ENCODE results near the gene RASL12. TPM values are rescaled to one million over a fixed set of nuclear protein-coding genes. Genes with fewer than 3 reads are reported as not detected.

The RASL12 gene
- total RNA-seq, 1 experiment from 2014 or later = 0.67 TPM

DNA sequence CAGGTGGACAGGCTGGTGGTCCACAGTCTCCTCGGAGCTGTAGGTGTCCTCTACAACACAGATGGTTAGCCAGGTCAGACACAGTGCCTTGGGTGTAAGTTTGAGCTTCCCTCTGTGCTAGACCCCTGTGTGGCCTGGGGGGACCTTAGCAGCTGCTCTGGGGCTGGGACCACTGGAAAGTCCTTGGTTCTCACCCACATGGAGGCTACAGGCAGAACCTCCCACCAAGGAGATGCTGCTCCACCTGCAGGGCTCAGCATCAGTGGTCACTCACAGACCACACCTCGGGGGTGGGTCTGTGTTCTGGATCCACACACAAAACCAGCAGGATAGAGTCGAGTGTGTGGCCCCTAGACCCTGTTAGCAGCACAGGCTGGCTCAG is 8.4 kb downstream of the RASL12 start:
- H3K27ac ChIP-seq (ENCODE audit: low read length) = no peak overlapping the region
- CTCF ChIA-PET = interaction anchor here (0.6 kb wide), 1 partner anchor 9 kb away, joined by 5 read pairs; no protein-coding TSS in a partner anchor
- no TSS peak for BruUV-seq (replicated peaks)
- no peak overlapping the region for H3K4me3 ChIP-seq (ENCODE audit: low read depth in 2 of 2, low read length in 2 of 2)
- ATAC-seq = no peak
- TF ChIP-seq SIN3A (IDR thresholded peaks at IDR 0.05; ENCODE audit: borderline replicate concordance, insufficient read depth, low read depth, low read length) = no peak
- TF ChIP-seq CTCF (IDR thresholded peaks at IDR 0.05) = no peak
- TF ChIP-seq TCF7L2 (IDR thresholded peaks at IDR 0.05; ENCODE audit: low read depth, low read length) = no peak
- TF ChIP-seq REST (IDR thresholded peaks at IDR 0.05; ENCODE audit: insufficient read depth in 1 of 2, low read depth in 2 of 2, low read length in 1 of 2) = no peak
- POLR2A ChIA-PET = no interaction called here
- no peak for DNase-seq (ENCODE audit: low read depth, low spot score)
- intact Hi-C loops (cut with micrococcal nuclease; ENCODE audit: unreplicated experiment) (no loop called here), in situ Hi-C loops (cut with HindIII; ENCODE audit: low pct_unique_long_range_greater_than_20kb, low sequenced_read_pairs) (no loop called here)
- H3K4me1 ChIP-seq (ENCODE audit: control insufficient read depth, insufficient read depth, low read length) = 0 out of 2 replicates have a peak, but pooled peaks cover 5% of the 10 kb centered on the region
- no peaks in the 10 kb centered on the region for H3K36me3 ChIP-seq (ENCODE audit: control insufficient read depth, insufficient read depth, low read length)
- H3K27me3 ChIP-seq (ENCODE audit: control insufficient read depth, insufficient read depth, low read length) = no peaks in the 10 kb centered on the region
- H3K9me3 ChIP-seq (ENCODE audit: control insufficient read depth, insufficient read depth, low read depth, low read length) = no peaks in the 10 kb centered on the region

DNA sequence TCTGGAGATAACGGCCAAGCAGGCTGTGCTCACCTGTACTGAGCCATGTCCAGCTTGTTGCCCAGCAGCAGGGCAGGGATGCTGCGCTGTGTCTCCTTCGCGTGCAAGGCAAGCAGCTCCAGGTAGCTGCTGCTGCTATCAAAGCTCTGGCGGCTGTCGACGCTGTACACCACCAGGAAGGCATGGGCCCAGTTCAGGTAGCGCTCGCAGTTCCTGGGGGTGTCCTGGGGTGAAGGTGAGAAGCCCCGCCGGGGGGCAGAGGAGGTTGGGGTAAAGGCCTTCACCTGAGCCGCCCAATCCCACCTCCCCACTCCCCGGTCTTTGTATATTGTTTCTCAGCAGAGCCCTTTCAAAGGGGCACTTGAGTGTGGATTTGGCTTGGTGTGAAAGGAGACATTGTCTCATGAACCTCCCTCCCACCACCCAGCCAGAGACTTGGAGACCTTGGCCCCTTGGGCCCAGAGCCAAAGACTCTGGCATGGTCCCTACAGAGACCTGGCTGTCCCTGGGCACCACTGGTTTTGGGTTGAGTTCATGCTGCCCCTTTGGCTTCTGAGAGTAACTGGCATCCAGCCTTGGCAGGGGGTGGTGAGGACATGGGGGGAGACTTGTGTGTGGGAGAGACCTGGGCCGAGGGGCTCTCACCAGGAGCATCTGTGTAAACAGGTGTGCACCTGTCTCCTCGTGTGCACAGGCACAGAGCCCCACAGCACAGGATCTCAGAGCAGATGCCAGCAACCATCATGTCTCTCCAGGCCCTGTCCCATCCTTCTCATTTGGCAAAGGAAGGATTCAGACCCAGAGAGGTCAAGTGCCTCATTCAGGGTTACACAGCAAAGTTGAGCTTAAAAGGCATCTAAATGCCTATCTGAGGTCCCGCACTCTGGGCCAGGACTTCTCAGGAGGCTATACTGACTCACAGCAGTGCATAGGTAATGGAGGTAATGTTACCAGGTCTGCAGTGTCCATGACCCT is 9.1 kb downstream of the RASL12 start:
- no peak for ATAC-seq

More for the DNA sequence above, 9.1 kb downstream of the RASL12 start:
- in situ Hi-C loops (cut with HindIII; ENCODE audit: low pct_unique_long_range_greater_than_20kb, low sequenced_read_pairs) (no loop called here), intact Hi-C loops (cut with micrococcal nuclease; ENCODE audit: unreplicated experiment) (no loop called here)
- H3K27ac ChIP-seq (ENCODE audit: low read length) = no peak overlapping the region
- H3K9me3 ChIP-seq (ENCODE audit: control insufficient read depth, insufficient read depth, low read depth, low read length) = no peaks in the 10 kb centered on the region
- TF ChIP-seq TCF7L2 (IDR thresholded peaks at IDR 0.05; ENCODE audit: low read depth, low read length) (no peak), CTCF (IDR thresholded peaks at IDR 0.05) (no peak), SIN3A (IDR thresholded peaks at IDR 0.05; ENCODE audit: borderline replicate concordance, insufficient read depth, low read depth, low read length) (no peak), POLR2AphosphoS5 (IDR thresholded peaks at IDR 0.05; ENCODE audit: low read depth, low read length) (no peak), REST (IDR thresholded peaks at IDR 0.05; ENCODE audit: insufficient read depth in 1 of 2, low read depth in 2 of 2, low read length in 1 of 2) (no peak)
- no peaks in the 10 kb centered on the region for H3K27me3 ChIP-seq (ENCODE audit: control insufficient read depth, insufficient read depth, low read length)
- no TSS peak for BruUV-seq (replicated peaks)
- DNase-seq (ENCODE audit: low read depth, low spot score) = no peak
- H3K36me3 ChIP-seq (ENCODE audit: control insufficient read depth, insufficient read depth, low read length) = no peaks in the 10 kb centered on the region
- ChIA-PET POLR2A (no interaction called here), CTCF (no interaction called here)
- 0 out of 2 replicates have a peak, but pooled peaks cover 5% of the 10 kb centered on the region for H3K4me1 ChIP-seq (ENCODE audit: control insufficient read depth, insufficient read depth, low read length)
- H3K4me3 ChIP-seq (ENCODE audit: low read depth in 2 of 2, low read length in 2 of 2) = no peak overlapping the region

Data from Panc1 (cell line).